Measurements from ENCODE around the gene VPS39. TPM values are rescaled to one million over a fixed set of nuclear protein-coding genes. Genes with fewer than 3 reads are reported as not detected.

Gene VPS39
- total and polyA plus RNA-seq, 2 experiments from 2014 or later, result 28.8 to 43.9 TPM

DNA sequence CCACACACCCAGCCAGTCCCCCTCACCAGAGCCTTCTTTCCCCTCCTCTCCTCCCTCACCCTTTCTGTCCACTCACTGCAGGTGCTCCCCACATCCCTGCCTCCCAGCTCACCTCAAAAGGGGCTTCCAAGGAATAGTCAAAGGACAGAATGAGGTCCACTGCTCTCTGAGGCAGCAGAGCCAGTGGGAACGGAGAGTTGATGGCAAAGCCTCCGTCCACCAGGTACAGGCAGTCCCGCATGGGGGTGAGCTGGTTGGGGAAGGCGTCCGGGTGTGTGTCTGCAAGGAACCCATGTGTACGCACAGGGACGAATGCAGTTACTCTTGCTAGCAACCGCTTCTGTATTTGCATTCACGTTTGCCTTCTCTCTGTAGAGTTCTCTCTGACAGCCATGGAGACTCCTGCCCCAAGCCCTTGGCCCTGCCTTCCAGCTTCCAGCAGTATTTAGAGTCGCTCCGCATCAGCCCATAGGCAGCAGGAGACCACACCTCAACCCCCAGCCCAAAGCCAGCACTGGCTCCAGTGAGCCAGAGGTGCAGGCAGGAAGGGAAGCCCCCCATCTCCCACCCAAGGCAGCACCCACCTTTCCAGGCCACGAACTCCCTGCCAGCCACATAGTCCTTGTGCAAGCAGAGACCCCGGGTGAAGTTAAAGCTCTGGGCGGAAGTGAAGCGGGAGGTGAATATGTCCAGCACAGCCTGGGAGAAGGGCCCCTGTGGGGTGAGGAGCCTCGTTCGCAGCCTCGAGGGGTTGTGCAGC, 64.1 kb downstream of the VPS39 start:
- 89% methylated on average over 18 of the region's 18 CpGs for WGBS (ENCODE audit: low lambda C conversion rate, missing lambda C conversion rate)
- DNase-seq (ENCODE audit: low spot score), result no peak
- Histone ChIP-seq H4K20me1 (ENCODE audit: insufficient read depth, poor library complexity, severe bottlenecking) (no peaks in the 10 kb centered on the region), H3K27me3 (no peaks in the 10 kb centered on the region), H3K9me3 (ENCODE audit: low read depth) (no peaks in the 10 kb centered on the region), H3K79me2 (no peaks in the 10 kb centered on the region), H3K4me3 (no peak overlapping the region), H3K4me1 (ENCODE audit: insufficient read depth) (no peaks in the 10 kb centered on the region), H3K36me3 (replicated peaks; ENCODE audit: insufficient read depth, low read depth) (no peaks in the 10 kb centered on the region), H2AFZ (no peak overlapping the region), H3K27ac (no peak overlapping the region), H3K4me2 (no peak overlapping the region), H3K9me2 (replicated peaks; ENCODE audit: insufficient read depth) (no peaks in the 10 kb centered on the region)
- TF ChIP-seq EZH2 (IDR thresholded peaks at IDR 0.05; ENCODE audit: borderline replicate concordance), result no peak
- no peak for TF ChIP-seq EZH2phosphoT487 (IDR thresholded peaks at IDR 0.05; ENCODE audit: low read depth, severe bottlenecking, unreplicated experiment)

DNA sequence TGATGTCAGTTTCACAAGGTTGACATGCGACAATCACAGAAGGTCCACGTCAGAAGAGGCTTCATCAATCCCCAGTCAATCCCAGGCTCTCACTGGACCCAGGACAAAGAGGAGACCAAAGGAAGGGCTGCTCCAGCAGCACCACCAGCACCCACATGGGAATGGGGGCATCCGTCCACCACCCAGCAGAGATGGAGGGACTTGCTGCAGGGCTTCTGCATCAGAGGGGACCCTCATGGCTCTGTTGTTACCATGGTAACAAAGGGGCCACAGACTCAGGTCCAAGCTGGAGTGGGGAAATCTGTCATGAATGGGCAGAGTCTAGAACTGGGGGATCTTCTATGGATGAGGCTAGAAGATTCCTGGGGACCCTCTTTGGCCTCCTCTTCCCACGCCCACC, 64.7 kb downstream of the VPS39 start:
- 96% methylated on average over 4 of the region's 4 CpGs for WGBS (ENCODE audit: low lambda C conversion rate, missing lambda C conversion rate)
- DNase-seq (ENCODE audit: low spot score), result no peak
- no peaks in the 10 kb centered on the region for H3K9me3 ChIP-seq (ENCODE audit: low read depth)
- no peak for TF ChIP-seq CTCF (IDR thresholded peaks at IDR 0.05; ENCODE audit: poor library complexity)
- no peak overlapping the region for H2AFZ ChIP-seq
- no peak overlapping the region for H3K27ac ChIP-seq
- no peaks in the 10 kb centered on the region for H3K79me2 ChIP-seq
- no peaks in the 10 kb centered on the region for H4K20me1 ChIP-seq (ENCODE audit: insufficient read depth, poor library complexity, severe bottlenecking)
- no peak overlapping the region for H3K4me2 ChIP-seq
- H3K4me1 ChIP-seq (ENCODE audit: insufficient read depth), result no peaks in the 10 kb centered on the region
- no peaks in the 10 kb centered on the region for H3K36me3 ChIP-seq (replicated peaks; ENCODE audit: insufficient read depth, low read depth)
- H3K27me3 ChIP-seq, result no peaks in the 10 kb centered on the region
- no peaks in the 10 kb centered on the region for H3K9me2 ChIP-seq (replicated peaks; ENCODE audit: insufficient read depth)
- no peak overlapping the region for H3K4me3 ChIP-seq

GRCh38 chr15:42141795-42142667, 66.1 kb downstream of the VPS39 start:
- no peaks in the 10 kb centered on the region for H3K79me2 ChIP-seq

More at GRCh38 chr15:42141795-42142667, 66.1 kb downstream of the VPS39 start:
- Histone ChIP-seq H3K36me3 (replicated peaks; ENCODE audit: insufficient read depth, low read depth) (no peaks in the 10 kb centered on the region), H3K27me3 (no peaks in the 10 kb centered on the region), H2AFZ (no peak overlapping the region), H4K20me1 (ENCODE audit: insufficient read depth, poor library complexity, severe bottlenecking) (no peaks in the 10 kb centered on the region), H3K4me3 (no peak overlapping the region), H3K4me2 (no peak overlapping the region), H3K9me2 (replicated peaks; ENCODE audit: insufficient read depth) (no peaks in the 10 kb centered on the region), H3K4me1 (ENCODE audit: insufficient read depth) (no peaks in the 10 kb centered on the region), H3K9me3 (ENCODE audit: low read depth) (no peaks in the 10 kb centered on the region), H3K27ac (no peak overlapping the region)
- WGBS (ENCODE audit: low lambda C conversion rate, missing lambda C conversion rate), result 93% methylated on average over 21 of the region's 21 CpGs
- TF ChIP-seq EZH2phosphoT487 (IDR thresholded peaks at IDR 0.05; ENCODE audit: low read depth, severe bottlenecking, unreplicated experiment) (no peak), EZH2 (IDR thresholded peaks at IDR 0.05; ENCODE audit: borderline replicate concordance) (no peak), CTCF (IDR thresholded peaks at IDR 0.05; ENCODE audit: poor library complexity) (no peak)
- no peak for DNase-seq (ENCODE audit: low spot score)

Data from hepatocyte (in vitro differentiated cells).